GM10266 (cell line): Measurements from ENCODE around the gene RBM38.

ENCODE experiments used
- DNase-seq: peaks from one replicate; pipeline ENCODE4 v3.0.0; 2012; ENCODE audit errors: extremely low spot score
- CTCF ChIP-seq: IDR thresholded peaks from 2 replicates; pipeline ENCODE4 v1.5.1; 2012; ENCODE audit warnings: mild to moderate bottlenecking, low read depth; ENCODE audit not compliant: control insufficient read depth, insufficient read depth; ENCODE audit errors: missing control alignments

RBM38 gene

DNA sequence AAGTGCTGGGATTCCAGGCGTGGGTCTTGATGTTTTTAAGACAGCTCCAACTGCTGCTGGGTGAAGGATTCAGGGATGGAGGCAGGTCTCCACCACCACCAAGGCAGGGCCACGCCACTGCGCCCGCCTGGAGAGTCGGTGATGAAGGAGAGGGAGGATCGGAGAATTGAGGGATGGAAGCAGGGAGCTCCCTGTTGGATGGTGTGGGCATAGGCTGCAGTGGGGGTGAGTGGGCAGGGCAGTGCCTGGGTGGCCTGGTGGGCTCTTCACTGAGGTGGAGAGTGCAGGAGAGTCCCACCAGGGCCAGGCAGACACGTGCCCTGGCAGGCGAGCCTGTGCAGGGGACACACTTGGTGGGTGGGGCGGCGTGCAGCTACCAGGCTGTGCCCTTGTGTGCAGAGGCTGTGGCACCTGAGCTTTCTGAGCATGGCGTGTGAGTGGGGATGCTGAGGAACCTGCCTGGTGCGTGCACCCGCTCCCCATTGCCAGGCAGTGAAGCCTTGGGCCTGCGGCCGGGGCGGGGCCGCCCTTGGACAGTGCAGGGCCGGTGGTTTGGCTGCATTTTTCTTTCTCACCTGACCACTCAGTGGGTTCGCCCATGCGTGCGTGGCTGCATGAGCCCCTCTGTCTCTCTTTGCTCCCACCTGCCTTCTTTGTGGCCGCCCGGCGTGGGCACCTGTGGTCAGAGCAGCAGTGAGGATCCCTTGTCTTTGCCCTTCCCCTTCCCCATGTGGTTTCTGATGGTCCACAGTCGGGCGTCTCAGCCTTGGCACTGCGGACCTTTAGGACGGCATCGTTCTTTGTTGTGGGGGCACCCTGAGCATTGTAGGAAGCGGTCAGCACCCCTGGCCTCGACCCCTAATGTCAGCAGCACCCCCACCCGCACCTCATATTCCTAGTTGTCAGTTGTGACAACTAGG is 11.3 kb downstream of the RBM38 start:
- DNase-seq, result no peak
- TF ChIP-seq CTCF, result no peak

- TF ChIP-seq CTCF, result no peak
- no peak for DNase-seq
These were observed 12.0 kb downstream of the RBM38 start for GRCh38 chr20:57403216-57403615.

DNA sequence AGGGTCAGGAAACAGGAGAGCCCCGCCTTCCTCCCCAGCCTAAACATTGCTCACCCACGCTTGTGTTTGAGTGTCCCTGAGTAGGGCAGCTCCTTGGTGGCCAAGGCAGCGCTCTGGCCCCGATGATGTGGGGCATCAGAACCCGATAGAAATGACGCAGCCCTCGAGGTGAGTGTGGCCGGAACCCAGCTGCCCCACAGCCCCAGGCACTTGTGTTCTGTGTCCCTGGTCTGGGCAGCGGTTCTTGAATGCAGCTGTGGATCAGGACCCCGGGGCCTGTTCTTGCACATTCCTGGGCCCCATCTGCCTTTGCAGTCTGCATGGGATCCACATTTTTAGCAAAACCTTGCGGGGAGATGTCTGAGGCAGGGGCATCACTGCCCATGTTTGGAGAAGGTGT is 12.8 kb downstream of the RBM38 start:
- no peak for DNase-seq
- no peak for TF ChIP-seq CTCF

DNA sequence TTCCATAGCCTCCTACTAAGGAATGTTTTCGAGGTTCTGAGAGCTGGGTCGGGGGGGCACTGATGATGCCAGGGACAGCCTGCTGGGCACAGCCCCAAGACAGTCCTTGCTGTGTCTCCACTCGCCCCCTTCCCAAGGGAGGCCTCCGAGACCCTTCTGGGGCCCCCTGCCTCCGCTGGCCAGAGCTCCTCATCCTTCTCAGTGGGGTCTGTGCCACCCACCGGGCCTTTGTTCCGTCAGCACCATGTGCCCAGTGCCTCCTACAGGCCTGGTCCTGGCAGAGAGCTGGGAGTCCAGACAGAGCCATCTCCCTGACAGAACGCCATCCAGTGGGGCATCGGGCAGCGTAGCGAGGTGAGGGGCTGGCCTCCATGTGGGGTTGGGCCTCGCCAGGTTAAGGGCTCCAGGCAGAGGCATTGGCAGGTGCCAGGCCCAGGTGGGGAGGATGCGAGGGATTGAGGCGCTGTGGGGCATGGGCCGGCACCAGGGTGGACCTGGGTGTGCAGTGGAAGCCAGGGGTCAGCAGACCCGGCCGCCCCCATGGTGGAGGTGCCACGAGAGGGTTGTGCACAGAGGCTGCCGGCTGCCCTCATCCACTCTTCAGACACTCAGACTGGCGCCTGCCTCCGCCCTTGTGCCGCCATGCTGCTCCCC is 13.3 kb downstream of the RBM38 start:
- no peak for TF ChIP-seq CTCF
- DNase-seq, result no peak

DNA sequence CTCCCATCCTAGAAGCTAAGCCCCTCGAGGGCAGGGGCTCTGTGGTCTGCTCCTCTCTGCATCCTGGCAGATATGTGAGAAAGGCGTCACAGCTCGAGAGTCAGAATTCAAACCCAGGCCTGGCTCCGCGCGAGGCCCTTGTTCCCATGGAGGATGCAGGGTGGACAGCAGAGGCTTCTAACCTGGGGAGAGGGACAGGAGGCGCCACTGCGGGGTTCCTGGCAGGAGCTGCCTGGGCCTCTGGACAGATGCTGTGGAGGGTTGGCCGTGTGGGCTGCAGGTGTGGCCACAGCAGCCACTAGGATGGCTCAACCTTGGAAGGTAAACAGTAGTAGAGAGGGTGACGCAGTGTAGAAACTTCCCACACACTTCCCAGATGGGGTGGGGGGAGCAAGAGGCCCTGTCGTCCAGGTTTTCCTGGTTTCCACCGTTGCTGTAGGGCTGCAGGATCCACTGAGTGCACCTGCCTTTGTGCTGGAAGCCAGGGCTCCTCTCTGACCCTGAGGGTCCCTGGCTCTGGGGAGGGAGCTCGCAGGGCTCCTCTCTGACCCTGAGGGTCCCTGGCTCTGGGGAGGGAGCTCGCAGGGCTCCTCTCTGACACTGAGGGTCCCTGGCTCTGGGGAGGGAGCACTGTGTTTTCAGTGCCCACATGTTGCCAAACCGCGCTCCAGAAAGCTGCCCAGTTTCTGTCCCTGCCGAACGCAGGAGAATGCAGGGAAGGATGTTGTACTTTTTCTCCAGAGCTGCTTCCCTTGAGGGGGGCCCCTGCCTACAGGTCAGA is 14.2 kb downstream of the RBM38 start:
- no peak for TF ChIP-seq CTCF
- DNase-seq, result no peak

DNA sequence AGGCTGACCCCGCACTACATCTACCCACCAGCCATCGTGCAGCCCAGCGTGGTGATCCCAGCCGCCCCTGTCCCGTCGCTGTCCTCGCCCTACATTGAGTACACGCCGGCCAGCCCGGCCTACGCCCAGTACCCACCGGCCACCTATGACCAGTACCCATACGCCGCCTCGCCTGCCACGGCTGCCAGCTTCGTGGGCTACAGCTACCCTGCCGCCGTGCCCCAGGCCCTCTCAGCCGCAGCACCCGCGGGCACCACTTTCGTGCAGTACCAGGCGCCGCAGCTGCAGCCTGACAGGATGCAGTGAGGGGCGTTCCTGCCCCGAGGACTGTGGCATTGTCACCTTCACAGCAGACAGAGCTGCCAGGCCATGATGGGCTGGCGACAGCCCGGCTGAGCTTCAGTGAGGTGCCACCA is 16.4 kb downstream of the RBM38 start:
- DNase-seq, result no peak
- TF ChIP-seq CTCF, result no peak
